Frontal cortex (tissue), 4 donors: ENCODE data around the gene MKRN2OS. TPM values are rescaled to one million over a fixed set of nuclear protein-coding genes. Genes with fewer than 3 reads are reported as not detected.
"Not testable (repeated sequence)": the region's sequence is repeated elsewhere in the genome, so short reads cannot be mapped to it uniquely, and the experiment has no call there.

ENCODE experiments used
- DNase-seq, 2 donors: peaks; one replicate each; pipeline ENCODE4 v3.0.0; 2012; ENCODE audit warnings: low spot score in 2 of 2
- FAIRE-seq: peaks from 2 replicates; lab custom pipeline; 2012; peaks lifted over from hg19 to GRCh38; lab: Jason Lieb, UNC
- total RNA-seq: library from RNA; depleted of rRNA; stranded (reverse); fragments of >200 nt; gene quantifications from one replicate; pipeline ENCODE4 v1.2.3, GENCODE V29; 2014
- donor health status: control.
- donor health status: control.
- donor health status: control.

MKRN2OS gene
- total RNA-seq, 1 donor from 2014 or later: not detected

- FAIRE-seq (no peak), DNase-seq (no peak)
These were observed 21.7 kb upstream of the MKRN2OS start for GRCh38 chr3:12566976-12567375.

- DNase-seq (no peak), FAIRE-seq (no peak)
These were observed 17.2 kb upstream of the MKRN2OS start for GRCh38 chr3:12562451-12562850.

GRCh38 chr3:12561397-12561796 is 16.1 kb upstream of the MKRN2OS start:
- DNase-seq (no peak), FAIRE-seq (no peak)

GRCh38 chr3:12560505-12561190 is 15.3 kb upstream of the MKRN2OS start:
- FAIRE-seq (no peak), DNase-seq (no peak)

- DNase-seq: no peak
- FAIRE-seq: no peak
These were observed 14.2 kb upstream of the MKRN2OS start for GRCh38 chr3:12559520-12559919.

GRCh38 chr3:12558706-12559105 is 13.4 kb upstream of the MKRN2OS start:
- DNase-seq (no peak), FAIRE-seq (no peak)

- FAIRE-seq (no peak), DNase-seq (no peak)
These were observed 12.3 kb upstream of the MKRN2OS start for GRCh38 chr3:12557473-12558100.

GRCh38 chr3:12556690-12557472 is 11.6 kb upstream of the MKRN2OS start, which contains the start of gene MKRN2:
Gene MKRN2 (plus strand): TSS chr3:12557087. CDS start chr3:12557151, 64 bp downstream.
- no peak for FAIRE-seq

GRCh38 chr3:12556314-12556689 is 11.0 kb upstream of the MKRN2OS start:
- DNase-seq: no peak
- no peak for FAIRE-seq

More at GRCh38 chr3:12556690-12557472, 11.6 kb upstream of the MKRN2OS start, which contains the start of gene MKRN2:
- DNase-seq: peak; percentile 88

GRCh38 chr3:12553921-12554391 is 8.7 kb upstream of the MKRN2OS start:
- DNase-seq: no peak
- FAIRE-seq: no peak

GRCh38 chr3:12549971-12550760 is 4.9 kb upstream of the MKRN2OS start:
- no peak for FAIRE-seq
- no peak for DNase-seq

GRCh38 chr3:12544652-12545472 is 437 bp downstream of the MKRN2OS start:
- FAIRE-seq (no peak), DNase-seq (no peak)

- not testable (repeated sequence) for DNase-seq, FAIRE-seq
These were observed 1.8 kb downstream of the MKRN2OS start for GRCh38 chr3:12543497-12543896.

- no peak for DNase-seq
- FAIRE-seq: no peak
These were observed 3.7 kb downstream of the MKRN2OS start for GRCh38 chr3:12541625-12542024.

- DNase-seq: no peak
- no peak for FAIRE-seq
These were observed 8.9 kb downstream of the MKRN2OS start for GRCh38 chr3:12536423-12536822.

GRCh38 chr3:12532182-12532581 is 13.1 kb downstream of the MKRN2OS start:
- FAIRE-seq: no peak
- DNase-seq: peak in 1 of 2 donors; percentile 22

- FAIRE-seq (no peak), DNase-seq (no peak)
These were observed 17.5 kb downstream of the MKRN2OS start for GRCh38 chr3:12527757-12528143.

- FAIRE-seq: no peak
These were observed 22.6 kb downstream of the MKRN2OS start for GRCh38 chr3:12522721-12523120.

GRCh38 chr3:12521010-12521409 is 24.3 kb downstream of the MKRN2OS start:
- DNase-seq (no peak), FAIRE-seq (no peak)

More at GRCh38 chr3:12522721-12523120, 22.6 kb downstream of the MKRN2OS start:
- DNase-seq: no peak
